Activated T-cell treated with anti-CD3 and anti-CD28 coated beads for 48 hours (primary cell): ENCODE results near the gene MED12L.

ENCODE experiments used
- DNase-seq: peaks from one replicate; pipeline ENCODE4 v3.0.0-alpha.2; 2020; ENCODE audit warnings: low read depth

Gene MED12L

GRCh38 chr3:151290673-151291072 is 205.2 kb downstream of the MED12L start:
- no peak for DNase-seq

GRCh38 chr3:151293127-151293526 is 207.7 kb downstream of the MED12L start:
- DNase-seq: no peak

- DNase-seq: no peak
Measured at GRCh38 chr3:151296226-151296625, 210.8 kb downstream of the MED12L start.

DNA sequence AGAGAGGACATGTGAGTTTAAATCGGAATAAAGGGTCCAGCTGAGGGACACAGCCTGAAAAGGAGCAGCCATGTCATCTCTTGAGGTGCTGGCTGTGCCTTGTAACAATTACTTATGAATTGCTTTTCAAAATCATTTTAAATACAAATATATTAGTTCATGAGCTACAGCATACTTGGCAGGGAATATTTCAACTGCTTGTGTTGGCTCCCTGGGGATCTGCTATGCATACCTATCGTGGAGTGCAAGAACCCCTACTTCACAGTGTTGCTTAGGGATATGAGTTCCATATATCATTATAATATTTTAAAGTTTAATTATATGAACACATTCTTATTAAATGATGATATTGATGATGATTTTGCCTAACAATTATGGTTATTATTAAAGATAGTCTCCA is 212.0 kb downstream of the MED12L start:
- DNase-seq: no peak

- no peak for DNase-seq
Measured at GRCh38 chr3:151299006-151299405, 213.5 kb downstream of the MED12L start.

DNA sequence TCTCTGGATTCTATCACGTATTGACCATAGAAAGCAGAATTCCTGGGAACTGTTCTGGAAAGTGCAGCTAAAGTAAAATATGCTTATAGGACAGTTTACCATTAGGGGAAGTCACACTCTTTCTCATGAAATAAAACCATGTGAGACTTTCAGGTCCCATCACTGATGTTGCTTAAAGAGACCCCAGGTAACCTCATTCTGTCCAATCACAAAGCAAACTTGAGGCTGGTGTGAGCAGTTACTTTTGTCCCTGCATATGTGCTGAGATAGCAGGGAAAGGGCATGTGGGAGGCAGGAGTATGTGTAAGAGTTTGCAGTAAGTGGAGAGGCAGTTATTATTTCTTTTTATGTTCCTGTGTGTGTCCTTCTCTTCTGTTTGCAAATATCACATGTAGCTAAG is 215.1 kb downstream of the MED12L start:
- no peak for DNase-seq

DNA sequence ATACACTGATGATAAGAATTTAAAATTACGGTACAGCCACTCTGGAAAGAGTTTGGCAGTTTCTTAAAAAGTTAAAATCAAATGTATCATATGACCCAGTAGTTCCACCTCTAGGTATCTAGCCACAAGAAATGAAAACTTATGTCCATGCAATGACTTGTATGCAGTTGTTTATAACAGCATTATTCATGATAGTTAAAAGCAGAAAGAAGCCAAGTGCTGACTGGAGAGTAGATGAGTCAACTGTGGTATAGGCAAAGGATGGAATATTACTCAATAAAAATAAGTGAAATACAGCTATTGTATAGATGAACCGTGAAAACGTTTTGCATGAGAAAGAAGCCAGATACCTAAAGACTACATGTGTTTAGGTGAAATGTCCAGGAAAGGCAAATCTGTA is 216.3 kb downstream of the MED12L start:
- no peak for DNase-seq

DNA sequence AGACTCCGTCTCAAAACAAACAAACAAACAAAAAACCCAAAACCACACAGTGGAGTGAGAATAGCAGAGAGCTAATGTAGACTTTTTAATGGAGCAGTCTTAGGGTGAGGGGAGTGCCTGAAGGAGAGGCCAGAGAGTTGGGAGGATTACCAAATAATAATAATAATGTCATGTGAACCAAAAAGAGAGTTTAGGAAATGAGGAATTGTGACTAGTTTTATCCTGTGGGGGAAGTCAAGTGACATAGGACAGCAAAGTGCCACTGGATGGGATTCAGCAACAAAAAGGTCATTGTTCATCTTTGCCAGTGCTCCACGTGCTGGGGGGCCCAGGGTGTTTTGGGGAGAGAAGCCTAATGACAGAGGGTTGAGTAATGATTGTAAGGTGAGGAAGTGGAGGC is 218.3 kb downstream of the MED12L start:
- no peak for DNase-seq

DNA sequence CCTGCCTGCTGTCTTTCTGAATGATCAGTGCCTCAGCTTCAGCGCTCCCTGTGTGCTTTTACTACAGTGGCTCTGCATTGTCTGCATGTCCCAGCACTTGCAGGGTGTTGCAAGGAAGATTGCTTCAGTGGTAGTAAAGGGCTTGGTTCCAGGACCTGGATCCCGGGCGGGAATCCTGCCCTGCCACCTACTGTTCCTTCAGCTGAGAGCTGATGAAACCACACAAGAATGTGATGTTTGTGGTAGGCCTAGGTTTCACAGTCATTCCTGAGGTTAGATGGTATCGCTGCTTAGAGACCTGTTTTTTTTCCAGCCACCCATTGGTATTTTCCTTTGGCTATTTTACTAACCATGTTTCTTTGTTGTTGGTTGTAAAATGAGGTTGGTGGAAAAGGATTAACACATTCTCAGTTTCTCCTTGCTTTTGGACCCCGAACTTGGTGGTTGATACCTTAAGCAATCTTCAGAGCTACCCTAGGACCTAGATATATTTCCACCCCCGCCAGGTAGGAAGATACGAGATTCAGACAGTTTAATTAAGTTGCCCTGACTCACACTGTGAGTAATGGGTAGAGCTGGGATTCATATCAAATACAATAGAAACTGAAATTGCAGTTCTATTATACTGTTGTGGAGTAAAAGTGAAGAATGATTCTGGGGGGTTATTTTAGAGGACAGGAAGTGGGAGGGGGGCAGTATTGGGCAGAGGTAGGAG is 219.8 kb downstream of the MED12L start:
- no peak for DNase-seq

DNA sequence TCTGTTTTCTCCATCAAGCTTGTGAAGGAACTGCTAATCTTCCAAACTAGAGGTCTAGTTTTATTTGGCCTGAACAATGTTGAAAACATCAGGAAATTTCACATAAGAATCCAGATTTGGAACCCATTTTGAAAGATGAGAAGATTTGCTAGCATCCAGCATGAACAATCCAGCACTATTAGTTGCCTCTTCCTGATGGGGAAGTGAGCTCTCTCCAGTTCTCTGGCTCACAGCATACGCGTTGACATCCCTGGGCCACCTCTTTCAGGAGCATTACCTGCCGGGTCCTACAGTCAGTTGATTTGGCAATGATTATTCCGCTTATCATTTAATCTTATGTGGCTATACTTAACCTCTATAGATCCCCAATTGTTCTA is 220.3 kb downstream of the MED12L start:
- DNase-seq: no peak

- DNase-seq: no peak
Measured at GRCh38 chr3:151306168-151306810, 220.8 kb downstream of the MED12L start.

- no peak for DNase-seq
Measured at GRCh38 chr3:151307131-151307530, 221.7 kb downstream of the MED12L start.

DNA sequence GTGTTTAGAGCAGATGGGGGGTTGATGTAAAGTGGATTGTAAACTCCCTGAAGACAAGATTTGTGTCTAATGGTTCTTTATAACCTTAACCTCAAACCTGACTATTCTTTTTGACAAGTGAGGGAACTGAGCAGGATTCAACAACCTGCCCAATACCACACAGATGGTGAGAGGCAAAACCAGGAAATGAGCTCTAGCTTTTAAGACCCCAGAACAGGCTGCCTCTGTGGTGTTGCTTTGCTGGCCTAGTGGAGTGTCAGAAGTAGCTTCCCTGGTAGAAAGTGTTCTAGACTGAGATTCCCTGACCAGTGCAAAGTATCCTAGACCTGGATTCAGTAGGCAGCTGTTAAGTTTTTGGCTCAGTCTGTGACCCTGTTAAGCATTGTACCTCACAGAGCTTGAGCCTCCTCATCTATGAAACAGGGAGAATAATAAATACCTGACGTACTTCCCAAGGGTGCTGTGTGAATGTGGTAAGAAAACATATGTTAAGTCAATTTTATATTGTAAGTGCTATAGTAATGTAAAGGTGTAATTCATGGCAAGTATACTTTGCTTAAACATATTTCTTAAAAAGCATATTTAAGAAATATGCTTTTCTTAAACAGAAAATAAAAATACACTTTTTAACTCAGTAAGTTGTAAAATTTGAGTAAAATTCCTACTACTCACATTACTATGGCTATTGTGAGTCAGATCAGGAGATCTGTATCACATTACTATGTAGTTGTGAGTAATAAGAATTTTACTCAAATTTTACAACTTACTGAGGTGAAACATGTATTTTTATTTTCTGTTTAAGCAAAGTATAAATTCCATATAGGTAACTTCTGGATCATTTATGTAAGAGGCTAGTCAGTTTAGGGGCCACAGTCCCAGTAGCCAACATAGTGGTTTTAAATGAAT is 222.4 kb downstream of the MED12L start:
- DNase-seq: no peak

DNA sequence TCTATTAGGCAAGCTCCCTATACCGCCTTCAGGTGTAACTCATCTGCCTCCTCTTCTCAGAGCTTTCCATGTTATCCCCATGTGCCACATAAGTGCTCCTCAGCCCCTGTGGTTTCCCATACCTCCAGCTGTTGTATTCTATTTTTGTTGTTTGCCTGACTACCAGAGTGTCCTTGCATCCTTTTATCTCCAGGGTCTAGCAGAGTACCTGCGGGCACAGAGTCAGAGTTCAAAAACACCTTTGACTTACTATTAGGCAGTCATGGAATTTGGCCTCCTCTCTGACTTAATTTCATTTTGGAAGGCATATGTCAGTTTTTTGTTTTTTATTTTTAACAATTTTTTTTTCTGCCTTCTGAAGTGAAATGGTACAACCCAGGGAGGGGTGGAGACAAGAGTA is 224.1 kb downstream of the MED12L start:
- no peak for DNase-seq

DNA sequence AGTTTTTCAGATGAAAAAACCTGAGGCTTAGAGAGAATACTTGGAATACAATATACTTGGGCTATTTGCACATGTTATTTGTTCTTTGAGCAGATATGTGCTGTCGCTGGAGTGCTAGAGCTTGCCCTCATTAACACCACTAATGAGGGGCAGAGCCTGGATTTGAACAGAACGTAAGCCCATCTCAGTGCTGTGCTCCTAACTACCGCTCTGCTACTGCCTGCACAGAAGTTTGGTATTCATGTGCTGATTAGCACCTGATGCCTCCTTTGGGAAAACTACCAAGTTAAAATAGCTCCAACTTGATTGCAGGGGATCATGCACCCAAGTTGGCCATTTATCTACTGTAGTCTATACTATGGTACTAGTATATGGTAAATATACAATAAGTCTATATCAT is 227.5 kb downstream of the MED12L start:
- DNase-seq: no peak

DNA sequence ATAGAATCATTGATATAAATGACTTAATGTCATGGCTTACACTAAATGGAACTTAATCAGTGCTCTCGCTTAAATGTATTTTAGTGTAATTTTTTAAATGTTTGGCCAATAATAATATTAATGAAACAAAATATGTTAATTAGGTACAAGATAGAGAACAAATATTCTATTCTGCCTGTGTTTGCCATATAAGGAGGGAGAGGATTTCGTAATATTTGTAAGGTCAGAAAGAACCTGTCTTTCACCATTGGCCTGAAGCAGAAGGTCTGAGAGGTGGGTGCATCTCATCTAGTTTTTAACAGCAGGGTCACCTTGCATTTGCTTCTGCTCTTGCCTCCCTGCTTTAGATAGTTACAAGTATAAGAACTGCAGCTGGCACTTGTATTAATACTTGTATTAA is 228.7 kb downstream of the MED12L start:
- DNase-seq: no peak

- DNase-seq: no peak
Measured at GRCh38 chr3:151314593-151314992, 229.1 kb downstream of the MED12L start.

DNA sequence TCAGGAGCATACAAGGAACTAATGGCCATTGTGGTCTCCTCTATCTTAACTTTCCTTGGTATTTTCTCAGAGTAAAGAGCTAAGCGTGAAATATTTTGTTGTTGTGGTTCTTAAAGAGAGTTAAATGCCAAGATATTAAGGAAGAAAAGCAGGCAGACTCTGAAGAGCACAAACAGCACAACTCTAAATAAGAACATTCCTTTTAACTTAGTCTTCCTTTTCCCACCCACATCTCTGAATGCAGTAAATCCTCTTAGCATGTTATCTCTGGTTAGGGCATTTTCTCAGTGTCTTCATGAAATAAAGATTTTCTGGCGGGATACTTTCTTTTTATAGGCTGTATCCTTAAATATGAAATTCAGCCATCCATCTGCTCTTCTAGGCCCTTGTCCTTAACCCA is 229.7 kb downstream of the MED12L start:
- DNase-seq: no peak

DNA sequence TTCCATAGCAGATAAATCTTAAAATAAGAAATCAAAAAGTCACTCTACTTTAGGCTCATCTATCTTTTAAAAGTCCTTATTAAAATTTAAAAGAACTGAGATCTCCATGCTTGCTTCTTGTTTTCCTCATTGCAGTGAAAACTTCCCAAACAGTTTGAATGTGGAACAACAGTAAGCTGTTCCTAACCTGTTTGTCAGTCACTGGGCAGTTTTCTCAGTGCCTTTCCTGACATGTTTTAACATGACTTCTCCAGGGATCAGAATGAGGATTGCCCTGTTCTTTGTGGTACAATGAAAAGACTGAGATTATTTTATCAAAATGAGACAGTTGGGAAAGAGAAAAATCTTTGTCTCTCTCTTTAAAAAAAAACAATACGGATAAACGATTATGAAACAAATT is 230.4 kb downstream of the MED12L start:
- no peak for DNase-seq

- no peak for DNase-seq
Measured at GRCh38 chr3:151316267-151316991, 231.0 kb downstream of the MED12L start, which contains the start of gene GPR87. Gene GPR87 (minus strand): TSS chr3:151316820. CDS start chr3:151300100, 16,720 bp downstream.

GRCh38 chr3:151318313-151318712 is 232.8 kb downstream of the MED12L start:
- no peak for DNase-seq

DNA sequence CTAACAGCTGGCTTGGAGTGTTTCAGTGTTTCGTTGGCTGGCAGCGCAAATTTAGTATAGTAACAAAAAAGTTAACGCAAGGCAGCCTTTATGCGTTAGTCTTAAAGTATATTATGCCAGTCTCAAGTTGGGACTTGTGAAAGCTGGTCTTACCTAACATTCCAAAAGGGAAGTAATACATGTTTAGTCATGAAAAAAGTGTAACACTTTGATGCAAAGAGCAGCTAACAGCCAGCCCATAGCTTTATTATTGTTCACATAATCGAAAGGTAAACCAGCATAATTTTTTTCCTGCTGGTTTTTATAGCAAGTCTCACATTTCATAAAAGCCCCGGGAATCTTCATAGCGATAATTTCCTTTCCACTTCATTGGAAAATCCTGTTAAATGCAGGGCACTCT is 233.5 kb downstream of the MED12L start:
- no peak for DNase-seq
